Stimulated activated CD4-positive, alpha-beta T cell treated with anti-CD3 and anti-CD28 coated beads, Interleukin-4, amount 100 ng/mL, for 24 hours (primary cell): ENCODE measurements around the gene GPRC6A.

Experiments used
- DNase-seq: peaks from one replicate; pipeline ENCODE4 v3.0.0-alpha.2; 2020

GPRC6A gene

DNA sequence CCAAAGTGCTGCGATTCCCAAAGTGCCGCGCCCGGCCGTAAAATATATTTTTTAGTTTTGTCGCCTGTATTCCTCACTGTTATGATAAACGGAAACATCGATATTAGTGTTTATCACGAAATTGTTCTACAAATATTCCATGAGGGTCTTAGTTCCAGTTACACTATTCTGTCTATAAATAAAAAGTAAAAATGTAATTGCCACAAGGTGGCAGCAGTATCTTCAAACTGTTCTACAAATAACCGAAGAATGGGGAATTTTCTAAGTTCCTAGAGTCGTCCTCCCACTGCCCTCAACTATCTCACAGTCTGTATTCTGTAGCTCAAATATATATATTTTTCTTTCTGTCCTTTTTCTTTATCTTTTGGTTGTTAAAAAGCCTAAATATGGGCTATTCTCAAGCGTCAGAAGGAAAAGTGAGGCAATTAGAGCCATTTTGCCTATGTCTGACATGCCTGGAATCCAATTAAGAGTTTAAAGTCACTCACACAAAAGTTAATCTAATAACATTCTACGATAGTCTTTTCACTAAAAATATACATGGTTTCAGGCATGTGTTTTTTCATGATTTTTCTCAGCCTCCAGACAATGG lies 49.2 kb downstream of the GPRC6A start:
- DNase-seq = no peak

DNA sequence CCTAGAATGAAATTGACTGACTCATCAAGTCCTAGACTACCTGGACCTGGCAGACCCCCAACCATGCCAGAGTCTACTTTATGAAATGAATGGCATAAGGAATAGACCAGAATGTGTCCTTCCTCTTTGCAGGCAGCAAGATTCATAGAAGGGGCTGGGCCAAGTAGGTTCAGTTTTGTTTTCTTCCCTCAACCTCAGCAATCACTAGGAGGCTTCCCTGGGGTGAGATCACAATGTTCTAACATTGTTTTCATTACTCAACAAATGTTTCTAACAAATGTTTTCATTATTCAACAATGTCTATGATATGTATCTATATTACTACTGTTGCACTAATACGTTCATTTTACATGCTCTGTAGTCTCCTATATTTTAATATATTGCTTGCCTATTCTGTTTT lies 55.0 kb downstream of the GPRC6A start:
- DNase-seq = no peak

DNA sequence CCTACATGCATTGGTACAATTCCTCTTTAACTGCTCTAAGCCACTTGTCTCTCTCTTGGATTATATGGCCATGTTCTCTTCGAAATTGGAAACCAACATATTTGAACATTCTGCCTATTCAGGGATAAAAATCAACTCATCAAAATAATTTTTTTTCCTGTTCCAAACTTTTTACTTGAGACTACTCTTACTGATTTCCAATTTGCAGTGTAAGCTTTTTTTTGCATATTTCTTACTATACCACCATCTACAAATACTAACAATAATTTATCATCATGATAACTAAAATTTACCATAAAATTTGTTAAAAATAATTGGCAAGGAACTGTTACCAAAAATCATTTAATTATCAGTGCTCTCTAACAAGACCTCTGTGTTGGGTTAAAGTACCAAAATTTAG lies 56.4 kb downstream of the GPRC6A start:
- DNase-seq = no peak

DNA sequence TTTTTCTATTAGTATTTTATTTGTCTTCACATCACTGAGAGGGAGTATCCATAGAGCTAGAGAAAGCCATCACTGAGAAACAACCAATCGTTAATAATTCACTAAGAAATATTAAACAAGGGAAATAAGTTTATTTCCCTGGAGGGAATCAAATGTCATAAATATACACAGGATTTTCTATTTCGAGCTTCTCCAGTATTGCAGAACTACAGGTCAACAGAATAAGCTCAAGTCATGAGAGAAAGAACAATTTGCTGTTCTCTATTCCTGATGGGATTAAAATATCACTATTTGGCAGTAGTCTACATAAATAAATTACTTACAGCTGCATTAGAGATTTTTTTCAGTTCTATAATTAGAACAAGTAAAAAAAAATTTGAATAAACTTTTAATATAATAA lies 61.2 kb downstream of the GPRC6A start:
- DNase-seq = no peak

DNA sequence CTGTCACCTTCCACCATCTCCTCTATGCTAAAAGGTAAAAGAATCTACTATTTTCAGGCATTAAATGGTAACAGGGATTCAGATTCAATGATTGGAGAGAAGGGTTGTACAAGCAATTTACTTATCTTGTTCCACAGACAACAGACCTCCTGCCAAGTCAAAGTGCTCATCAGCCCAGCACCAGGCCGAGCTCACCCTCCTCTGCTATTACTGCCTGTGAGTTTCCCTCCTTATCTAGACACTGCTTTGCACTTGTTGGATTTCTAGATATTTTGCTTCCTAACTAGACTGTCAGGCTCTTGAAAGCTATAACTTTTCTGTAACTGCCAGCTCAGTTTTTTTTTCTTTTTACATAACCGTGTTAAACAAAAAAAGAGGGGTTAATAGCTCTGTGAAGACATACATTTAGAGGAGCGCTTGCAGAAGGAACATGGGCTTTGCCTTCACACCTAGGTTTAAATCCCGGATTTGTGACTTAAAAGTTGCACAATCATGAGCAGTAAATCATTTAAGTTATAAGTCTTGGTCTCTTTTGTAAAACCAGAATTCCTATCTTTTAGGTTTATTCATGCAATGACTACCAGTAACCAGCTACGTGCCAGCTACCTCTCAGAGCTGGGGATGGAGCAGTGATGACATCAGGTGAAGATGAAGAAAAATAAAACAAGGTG lies 62.2 kb downstream of the GPRC6A start:
- DNase-seq = no peak

DNA sequence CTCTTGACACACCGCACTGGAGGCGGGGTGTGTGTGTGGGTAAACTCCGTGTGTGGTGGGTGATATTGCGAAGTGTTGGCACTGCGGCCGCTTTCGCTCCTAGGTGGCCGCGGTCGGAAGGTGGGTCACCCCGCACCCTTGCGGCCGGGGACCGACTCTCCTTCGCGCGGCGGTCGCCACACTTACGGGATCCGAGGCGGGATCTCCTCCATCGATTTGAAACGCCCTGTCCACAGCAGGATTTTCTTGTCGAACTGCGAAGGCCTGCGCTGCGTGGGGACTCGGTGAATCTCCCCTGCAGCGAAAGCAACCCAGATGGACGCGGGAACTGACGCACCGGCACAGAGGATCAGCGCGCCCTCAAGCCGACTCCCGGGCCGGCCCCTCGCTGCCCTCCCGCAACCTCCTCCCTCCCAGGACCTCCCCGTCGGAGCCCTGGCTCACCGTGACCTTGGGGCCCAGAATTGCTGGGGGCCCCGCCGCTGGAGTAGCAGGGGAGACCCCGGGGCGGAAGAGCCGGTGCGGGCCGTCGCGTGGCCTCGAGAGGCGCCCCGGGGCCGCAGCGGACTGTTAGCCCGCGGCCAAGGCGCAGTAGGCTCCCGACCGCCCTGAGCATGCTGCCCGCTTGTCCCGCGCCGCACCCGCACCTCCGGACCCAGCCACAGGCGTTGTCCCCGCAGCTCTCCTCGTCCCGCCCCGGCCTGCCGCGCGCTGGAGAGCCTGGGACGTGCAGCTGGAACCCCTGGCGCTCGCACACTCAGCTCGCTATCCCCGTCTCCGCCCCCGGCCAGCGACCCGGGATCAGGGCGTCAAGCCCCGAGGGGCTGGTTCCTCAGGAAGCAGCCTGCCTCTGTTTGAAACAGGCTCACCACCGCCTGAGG lies 63.7 kb downstream of the GPRC6A start, which contains the start of gene FAM162B:
Gene FAM162B, minus strand, starts transcription at position 759 of the 881 bp plus-strand sequence. Its CDS starts 143 bp downstream, at position 616.
- DNase-seq = no peak

DNA sequence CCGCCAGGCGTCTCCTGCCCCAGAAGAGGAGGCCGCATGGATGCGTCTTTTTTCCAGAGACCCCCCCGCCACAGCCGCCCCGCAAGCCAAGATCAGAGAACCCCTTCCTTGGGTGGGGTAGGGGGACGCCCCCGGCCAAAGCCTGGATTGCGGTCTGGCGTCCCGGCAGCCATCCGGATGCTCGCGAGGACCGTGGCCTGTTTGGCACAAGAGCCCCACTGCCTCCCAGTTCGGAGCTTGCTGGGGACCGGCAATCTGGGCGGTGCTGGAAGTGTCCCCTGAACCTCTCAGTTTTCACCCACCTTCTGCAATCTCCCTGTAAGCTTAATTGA lies 64.3 kb downstream of the GPRC6A start:
- no peak for DNase-seq

DNA sequence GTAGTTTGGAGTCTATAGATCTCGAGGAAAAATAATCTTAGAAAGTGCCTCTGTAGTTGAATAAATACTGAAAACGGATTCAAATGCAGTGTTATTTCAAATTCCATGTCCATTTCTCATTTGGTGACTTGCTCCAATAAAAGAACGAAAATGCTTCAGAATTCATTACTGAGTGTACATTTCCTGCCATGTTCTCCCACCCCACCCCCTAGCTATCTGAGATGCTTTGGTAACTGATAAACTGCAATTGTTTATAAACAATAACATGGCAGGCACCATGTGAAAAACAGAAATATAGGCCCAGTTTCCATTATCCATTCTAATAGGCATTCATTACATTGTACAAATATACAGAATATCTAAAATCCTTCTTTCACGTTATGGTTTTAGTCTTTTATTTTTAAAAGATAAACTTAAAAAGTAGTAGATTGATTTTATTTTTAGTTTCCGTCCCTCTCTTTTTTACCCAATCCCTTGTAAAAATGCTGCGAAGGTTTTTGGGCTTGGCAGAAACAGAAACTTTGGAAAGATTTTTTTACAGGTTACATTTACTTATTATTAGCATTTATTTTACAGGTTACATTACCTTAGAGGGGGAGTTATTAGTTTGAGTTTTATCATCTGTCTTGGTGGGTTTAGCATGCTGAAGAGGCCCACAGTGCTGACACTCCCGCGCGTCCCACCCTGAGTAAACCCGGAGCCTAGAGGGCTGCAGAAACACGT lies 64.8 kb downstream of the GPRC6A start:
- DNase-seq = no peak

DNA sequence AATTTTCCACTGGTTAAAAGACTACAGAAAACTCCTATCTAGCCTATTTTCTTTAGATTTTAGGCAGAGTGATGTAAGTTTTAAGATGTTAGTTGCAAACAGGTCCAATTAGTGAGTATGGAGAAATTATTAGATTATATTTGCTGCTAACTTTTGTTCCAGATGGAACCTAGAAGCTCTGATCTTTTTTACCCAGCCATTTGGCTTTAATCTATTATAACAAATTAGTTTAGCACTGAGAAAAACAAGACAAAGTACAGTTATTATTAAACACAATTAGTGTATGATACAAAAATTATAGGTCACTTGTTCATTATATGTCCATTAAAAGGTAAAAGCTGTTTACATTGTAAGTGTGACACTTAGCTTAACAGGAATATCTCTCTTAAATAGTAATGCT lies 65.8 kb downstream of the GPRC6A start:
- no peak for DNase-seq

DNA sequence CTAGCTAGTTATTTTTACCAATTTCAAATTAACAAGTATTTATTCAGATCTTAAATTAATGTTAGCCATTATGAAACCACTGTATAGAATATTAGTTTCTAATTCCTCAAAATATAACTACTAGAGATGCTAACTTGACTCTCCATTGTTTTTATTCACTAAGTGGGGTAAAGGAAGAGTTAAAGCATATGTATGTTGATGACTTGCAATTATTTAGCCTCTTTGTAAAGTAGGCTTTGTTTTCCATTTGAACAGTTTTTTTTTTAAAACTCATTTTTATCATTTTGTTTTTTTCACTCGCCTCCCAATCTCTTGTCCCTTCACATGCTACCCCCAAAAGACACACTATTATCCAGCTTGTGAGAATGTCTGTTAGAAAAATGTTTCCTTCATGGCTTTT lies 66.6 kb downstream of the GPRC6A start:
- DNase-seq = no peak

DNA sequence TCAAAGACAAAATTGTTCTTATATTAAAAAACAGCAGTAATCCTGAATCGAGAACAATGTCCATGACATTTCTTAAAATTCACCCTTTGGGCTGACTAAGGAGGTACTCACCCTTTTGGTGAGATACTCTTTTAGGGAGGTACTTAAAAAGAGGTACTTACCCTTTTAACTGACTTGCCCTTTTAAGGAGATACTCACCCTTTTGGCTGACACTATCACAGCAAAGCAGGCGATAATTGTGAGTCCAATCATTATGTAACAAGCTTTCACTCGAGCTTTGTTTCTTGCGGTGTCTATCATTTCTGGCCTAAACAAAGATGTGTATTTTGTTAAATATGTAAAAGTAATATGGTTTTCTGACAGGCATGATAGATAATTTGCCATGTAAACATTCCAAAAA lies 67.1 kb downstream of the GPRC6A start:
- no peak for DNase-seq

DNA sequence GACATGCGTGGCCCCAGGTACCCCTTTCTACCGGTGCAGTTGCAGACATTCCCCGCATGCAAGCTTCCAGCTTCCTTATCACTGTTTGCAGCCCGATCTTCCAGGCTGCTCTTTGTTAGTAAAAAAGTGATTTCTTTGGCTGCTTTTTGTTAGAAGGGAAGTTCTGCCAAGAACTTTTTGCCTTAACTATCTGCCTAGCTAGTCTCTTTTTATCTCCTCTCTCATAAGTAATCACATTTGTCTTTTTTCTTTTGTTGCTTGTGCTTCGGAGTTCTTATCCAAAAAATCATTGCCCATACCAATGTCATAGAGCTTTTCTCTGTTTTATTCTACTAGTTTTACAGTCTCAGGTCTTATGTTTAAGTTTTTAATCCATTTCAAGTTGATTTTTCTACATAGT lies 83.7 kb downstream of the GPRC6A start:
- no peak for DNase-seq
